Adrenal gland (tissue), 12 donors: ENCODE results near the gene ARHGAP40. TPM values are rescaled to one million over a fixed set of nuclear protein-coding genes. Genes with fewer than 3 reads are reported as not detected.

Experiments used
- DNase-seq, 7 donors: peaks; one replicate each; pipeline ENCODE4 v3.0.0-alpha.2; 2019 to 2020
- H3K27ac ChIP-seq, 5 donors: fragments of 200-600 bp; sonication (generic) in 4 of 5; 1 replicate in 3 of 5; 2 replicates in 2 of 5; pipeline versions ENCODE4 v1.5.1 to v1.8.0; 2016 to 2020; ENCODE audit warnings: mild to moderate bottlenecking in 1 of 5
- H3K27me3 ChIP-seq: fragments of 200-600 bp; 2 replicates; pipeline ENCODE4 v1.8.0; 2021
- H3K36me3 ChIP-seq, 2 donors: fragments of 200-600 bp; replicated peaks in 1 of 2; 1 replicate in 1 of 2; 2 replicates in 1 of 2; pipeline versions ENCODE4 v1.5.1 to v1.8.0; 2018 to 2022
- H3K4me1 ChIP-seq, 2 donors: fragments of 200-600 bp; replicated peaks in 1 of 2; 1 replicate in 1 of 2; 2 replicates in 1 of 2; pipeline versions ENCODE4 v1.5.1 to v1.8.0; 2018 to 2021
- H3K4me3 ChIP-seq, 4 donors: fragments of 200-600 bp; sonication (generic) in 3 of 4; one replicate each; pipeline ENCODE4 v1.5.1; 2016 to 2018
- H3K9me3 ChIP-seq, 3 donors: fragments of 200-600 bp; sonication (generic) in 1 of 3; replicated peaks in 1 of 3; 1 replicate in 2 of 3; 2 replicates in 1 of 3; pipeline versions ENCODE4 v1.5.1 to v1.8.0; 2016 to 2021
- CTCF ChIP-seq, 6 experiments: fragments of 450-650 bp in 4 of 6; fragments of 200-600 bp in 2 of 6; sonication (generic) in 1 of 6; IDR thresholded peaks; 1 replicate in 5 of 6; 2 replicates in 1 of 6; pipeline versions ENCODE4 v1.5.1 to v1.8.0; 2016 to 2021; ENCODE audit warnings: antibody characterized with exemption in 6 of 6, mild to moderate bottlenecking in 2 of 6, moderate library complexity in 1 of 6
- POLR2A ChIP-seq, 2 donors: fragments of 450-650 bp; IDR thresholded peaks; one replicate each; pipeline ENCODE4 v1.6.1; 2017; ENCODE audit warnings: antibody characterized with exemption in 2 of 2, mild to moderate bottlenecking in 2 of 2, moderate library complexity in 1 of 2
- WGBS, 4 donors: extraction: QIAGEN DNeasy Blood & Tissue Kit in 2 of 4; methylation state at CpG; one replicate each; pipeline versions ENCODE4 v1.1.5 to v1.1.7; 2013 to 2017; 5-methylcytosine and 5-hydroxymethylcytosine counted together
- intact Hi-C, 2 donors: fragments of 100-400 bp; cut with DNase I; formaldehyde crosslinking; loops; one replicate each; pipeline versions ENCODE4 v1.14.1 to v1.15.0; 2022 to 2023
- polyA plus RNA-seq, 3 donors: library from polyadenylated mRNA; stranded (reverse); fragments of 200-250 nt in 2 of 3; fragments of 350-450 nt in 1 of 3; fragmentation: Illumina TruSeq in 1 of 3; extraction: RNeasy Lipid Tissue Mini Kit (QIAGEN cat#74804) in 1 of 3; gene quantifications; one replicate each; pipeline ENCODE4 v1.2.3, GENCODE V29; 2013 to 2014
- total RNA-seq, 9 donors: library from RNA; depleted of rRNA in 4 of 9; stranded (reverse); fragments of >200 nt in 4 of 9; fragments of 120-200 nt in 1 of 9; fragmentation: NEBNext Ultra II Directional in 1 of 9; extraction: Animal tissue kit (Norgen Biotek cat#: 25700) in 1 of 9; gene quantifications; one replicate each; pipeline versions ENCODE4 v1.1.0 to v1.2.4, GENCODE V29; 2013 to 2023
- donor health status: healthy with polysubstance abuse.
- donor health status: Bipolar disorder and iron deficiency.
- donor health status: DM: yes; HTN: yes; CAD: no.
- donor health status: DM: no; HTN: no; CAD: no.
- donor health status: DM: no; HTN: no; CAD: no.
- donor health status: DM: yes; HTN: yes; CAD: no.

Gene ARHGAP40
- total and polyA plus RNA-seq, 12 donors, result 0.08 TPM; not detected in 11

DNA sequence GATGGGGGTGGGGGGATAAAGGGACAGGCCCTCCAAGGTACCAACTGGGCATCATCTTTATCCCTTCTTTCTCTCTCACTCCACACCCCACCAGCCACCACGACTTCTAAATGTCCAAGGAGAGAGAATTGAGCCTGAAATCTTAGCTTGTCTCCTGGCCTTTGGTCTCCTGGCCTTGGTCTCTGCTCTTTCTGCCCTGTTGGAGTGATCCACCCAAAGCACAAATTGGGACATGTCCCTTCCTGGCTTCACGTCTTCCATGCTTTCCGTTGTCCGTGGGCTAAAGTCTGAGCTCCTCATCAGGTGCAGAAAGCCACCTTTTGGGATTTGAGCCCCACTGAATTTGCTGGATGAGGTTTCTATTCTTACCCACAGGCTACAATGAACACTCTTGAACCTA lies 12.3 kb upstream of the ARHGAP40 start:
- TF ChIP-seq POLR2A (IDR thresholded peaks at IDR 0.05) (no peak), CTCF (IDR thresholded peaks at IDR 0.05) (no peak)
- DNase-seq, result no peak
- intact Hi-C loops, result no loop called here

DNA sequence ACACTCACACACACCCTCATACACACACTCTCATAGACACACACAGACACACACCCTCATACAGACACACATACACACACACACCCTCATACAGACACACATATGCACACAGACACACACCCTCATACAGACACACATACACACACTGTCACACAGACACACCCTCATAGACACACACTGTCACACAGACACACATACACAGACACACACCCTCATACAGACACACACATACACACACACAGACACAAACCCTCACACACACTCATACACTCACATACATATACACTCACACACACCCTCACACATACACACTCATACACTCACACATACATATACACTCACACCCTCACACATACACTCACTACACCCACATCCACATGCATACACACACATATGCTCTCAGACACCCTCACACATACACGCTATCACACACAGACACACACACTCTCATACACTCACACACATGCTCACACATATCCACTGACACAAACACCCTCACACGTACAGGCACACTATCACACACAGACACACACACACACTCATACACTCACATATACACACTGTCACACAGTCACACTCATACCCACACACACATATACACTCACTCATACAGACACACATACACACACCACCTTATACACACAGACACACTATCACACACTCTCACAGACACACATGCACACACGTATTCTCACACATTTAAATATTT lies 11.5 kb upstream of the ARHGAP40 start:
- intact Hi-C loops, result no loop called here
- Histone ChIP-seq H3K4me3 (no peak overlapping the region), H3K36me3 (no peaks in the 10 kb centered on the region), H3K27ac (no peak overlapping the region), H3K27me3 (no peaks in the 10 kb centered on the region), H3K9me3 (no peaks in the 10 kb centered on the region), H3K4me1 (no peaks in the 10 kb centered on the region)
- 78 to 92% (median 85%) methylated on average over 3 of the region's 3 CpGs for WGBS, 4 donors
- TF ChIP-seq CTCF (IDR thresholded peaks at IDR 0.05), result no peak
- TF ChIP-seq POLR2A (IDR thresholded peaks at IDR 0.05), result no peak
- DNase-seq, result no peak

More for the DNA sequence above, 12.3 kb upstream of the ARHGAP40 start:
- no peak overlapping the region for H3K4me3 ChIP-seq
- H3K36me3 ChIP-seq, result no peaks in the 10 kb centered on the region
- H3K4me1 ChIP-seq, result no peaks in the 10 kb centered on the region
- WGBS, 4 donors, result 60 to 84% (median 77%) methylated on average over 4 of the region's 4 CpGs
- H3K27me3 ChIP-seq, result no peaks in the 10 kb centered on the region
- H3K9me3 ChIP-seq, result no peaks in the 10 kb centered on the region
- no peak overlapping the region for H3K27ac ChIP-seq

DNA sequence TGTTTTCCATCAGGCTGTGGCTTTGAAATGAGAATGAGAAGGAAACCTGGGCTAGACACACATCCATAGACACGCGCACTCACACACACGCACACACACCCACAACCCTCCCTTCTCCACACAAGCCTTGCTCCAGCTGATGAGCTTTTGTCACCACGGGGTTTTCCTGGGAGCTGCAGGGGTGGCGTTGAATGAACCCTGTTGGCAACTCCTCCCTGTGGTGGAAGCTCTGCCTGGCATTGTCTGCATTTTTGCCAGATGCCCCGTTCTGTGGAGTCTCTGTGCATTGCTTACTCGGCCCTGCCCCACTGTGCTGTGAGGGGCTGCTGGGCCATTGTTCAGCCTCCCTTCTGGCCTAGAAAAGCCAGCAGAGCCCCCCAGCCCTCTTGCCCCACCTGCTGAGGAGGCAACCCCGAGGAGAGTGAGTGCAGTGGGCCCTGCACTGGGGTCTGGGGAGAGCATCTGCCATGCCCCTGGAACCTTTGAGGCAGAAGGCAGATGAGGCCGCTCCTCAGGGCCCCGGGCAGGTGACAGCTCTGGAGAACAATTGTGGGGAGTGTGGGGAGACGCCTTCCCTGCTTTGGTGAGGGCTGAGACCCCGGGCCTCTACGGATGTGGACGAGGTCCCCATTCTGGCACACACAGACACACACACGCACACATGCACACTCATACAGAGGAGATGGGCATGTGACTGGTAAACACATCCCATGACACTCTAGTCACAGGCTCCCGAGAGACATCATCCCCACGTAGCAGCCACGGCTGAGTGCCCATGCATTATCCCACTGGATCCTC lies 10.7 kb upstream of the ARHGAP40 start:
- no peak for DNase-seq

More for the DNA sequence above, 10.7 kb upstream of the ARHGAP40 start:
- H3K4me3 ChIP-seq, result no peak overlapping the region
- TF ChIP-seq CTCF (IDR thresholded peaks at IDR 0.05), result no peak
- no peaks in the 10 kb centered on the region for H3K36me3 ChIP-seq
- no peak overlapping the region for H3K27ac ChIP-seq
- WGBS, 4 donors, result 76 to 83% (median 80%) methylated on average over 7 to 18 of the region's 18 CpGs
- no peaks in the 10 kb centered on the region for H3K27me3 ChIP-seq
- H3K4me1 ChIP-seq, result no peaks in the 10 kb centered on the region
- intact Hi-C loops, result no loop called here
- H3K9me3 ChIP-seq, result no peaks in the 10 kb centered on the region
